ENCODE data around the gene ATP2B1. TPM values are rescaled to one million over a fixed set of nuclear protein-coding genes. Genes with fewer than 3 reads are reported as not detected.
A peak's percentile ranks its signal among the peaks of the same experiment; 100 is the strongest.

Gene ATP2B1
- total RNA-seq, 1 experiment from 2014 or later: 48.5 TPM

GRCh38 chr12:89622115-89622514 is 86.5 kb downstream of the ATP2B1 start:
- CTCF ChIA-PET: interaction anchor here (0.6 kb wide), 1 partner anchor 230 kb away, joined by 6 read pairs; no protein-coding TSS in a partner anchor

GRCh38 chr12:89621521-89621920 is 87.1 kb downstream of the ATP2B1 start:
- DNase-seq: no peak
- Histone ChIP-seq H3K9me3 (ENCODE audit: low read length) (no peaks in the 10 kb centered on the region), H4K20me1 (ENCODE audit: low read length) (0 out of 2 replicates have a peak, but pooled peaks cover 3% of the 10 kb centered on the region), H3F3A (ENCODE audit: low read length, unreplicated experiment) (no peaks in the 10 kb centered on the region), H3K4me1 (ENCODE audit: insufficient read depth, low read length) (0 out of 2 replicates have a peak, but pooled peaks cover 9% of the 10 kb centered on the region), H3K4me3 (ENCODE audit: low read length) (no peak overlapping the region), H3K4me2 (ENCODE audit: low read length) (no peak overlapping the region), H3K79me2 (ENCODE audit: low read length) (peaks cover 7% of the 10 kb centered on the region; the same call in 1 of the 2 replicates), H2AFZ (ENCODE audit: low read length) (no peak overlapping the region), H3K36me3 (ENCODE audit: low read depth, low read length) (peaks cover 44% of the 10 kb centered on the region), H3K9ac (ENCODE audit: low read length) (no peak overlapping the region), H3K27ac (ENCODE audit: low read length) (no peak overlapping the region), H3K9me2 (replicated peaks; ENCODE audit: low read length) (no peaks in the 10 kb centered on the region), H3K27me3 (ENCODE audit: low read length) (no peaks in the 10 kb centered on the region)
- POLR2A ChIA-PET (ENCODE audit: unreplicated experiment): no interaction called here
- BruUV-seq (replicated peaks): no TSS peak
- no peak for ATAC-seq
- CTCF ChIA-PET: interaction anchor here (0.6 kb wide), 1 partner anchor 229 kb away, joined by 6 read pairs; no protein-coding TSS in a partner anchor
- TF ChIP-seq EZH2phosphoT487 (IDR thresholded peaks at IDR 0.05; ENCODE audit: borderline replicate concordance, low read length) (no peak), EZH2 (IDR thresholded peaks at IDR 0.05; ENCODE audit: low read length, unreplicated experiment) (no peak), CTCF (conservative IDR thresholded peaks at IDR 0.05; ENCODE audit: low read depth, low read length) (no peak)
- intact Hi-C loops (cut with micrococcal nuclease): no loop called here

More at GRCh38 chr12:89622115-89622514, 86.5 kb downstream of the ATP2B1 start:
- TF ChIP-seq EZH2phosphoT487 (IDR thresholded peaks at IDR 0.05; ENCODE audit: borderline replicate concordance, low read length) (no peak), EZH2 (IDR thresholded peaks at IDR 0.05; ENCODE audit: low read length, unreplicated experiment) (no peak), CTCF (conservative IDR thresholded peaks at IDR 0.05; ENCODE audit: low read depth, low read length) (no peak)
- intact Hi-C loops (cut with micrococcal nuclease): no loop called here
- DNase-seq (no peak), ATAC-seq (peak; percentile 55)
- Histone ChIP-seq H3F3A (ENCODE audit: low read length, unreplicated experiment) (no peaks in the 10 kb centered on the region), H3K27ac (ENCODE audit: low read length) (no peak overlapping the region), H3K9ac (ENCODE audit: low read length) (no peak overlapping the region), H3K79me2 (ENCODE audit: low read length) (peaks cover 7% of the 10 kb centered on the region; the same call in 1 of the 2 replicates), H3K36me3 (ENCODE audit: low read depth, low read length) (peaks cover 44% of the 10 kb centered on the region), H3K27me3 (ENCODE audit: low read length) (no peaks in the 10 kb centered on the region), H3K4me3 (ENCODE audit: low read length) (no peak overlapping the region), H3K4me2 (ENCODE audit: low read length) (no peak overlapping the region), H3K4me1 (ENCODE audit: insufficient read depth, low read length) (0 out of 2 replicates have a peak, but pooled peaks cover 9% of the 10 kb centered on the region), H4K20me1 (ENCODE audit: low read length) (0 out of 2 replicates have a peak, but pooled peaks cover 3% of the 10 kb centered on the region), H2AFZ (ENCODE audit: low read length) (no peak overlapping the region), H3K9me3 (ENCODE audit: low read length) (no peaks in the 10 kb centered on the region), H3K9me2 (replicated peaks; ENCODE audit: low read length) (no peaks in the 10 kb centered on the region)
- POLR2A ChIA-PET (ENCODE audit: unreplicated experiment): no interaction called here
- BruUV-seq (replicated peaks): no TSS peak

- Histone ChIP-seq H3K4me3 (ENCODE audit: low read length) (no peak overlapping the region), H4K20me1 (ENCODE audit: low read length) (0 out of 2 replicates have a peak, but pooled peaks cover 3% of the 10 kb centered on the region), H3K9me2 (replicated peaks; ENCODE audit: low read length) (no peaks in the 10 kb centered on the region), H3K9ac (ENCODE audit: low read length) (no peak overlapping the region), H3K79me2 (ENCODE audit: low read length) (peaks cover 7% of the 10 kb centered on the region; the same call in 1 of the 2 replicates), H2AFZ (ENCODE audit: low read length) (no peak overlapping the region), H3K9me3 (ENCODE audit: low read length) (no peaks in the 10 kb centered on the region), H3K4me1 (ENCODE audit: insufficient read depth, low read length) (0 out of 2 replicates have a peak, but pooled peaks cover 6% of the 10 kb centered on the region), H3K27ac (ENCODE audit: low read length) (no peak overlapping the region), H3K27me3 (ENCODE audit: low read length) (no peaks in the 10 kb centered on the region), H3K36me3 (ENCODE audit: low read depth, low read length) (peaks cover 39% of the 10 kb centered on the region), H3K4me2 (ENCODE audit: low read length) (no peak overlapping the region), H3F3A (ENCODE audit: low read length, unreplicated experiment) (no peaks in the 10 kb centered on the region)
- intact Hi-C loops (cut with micrococcal nuclease): no loop called here
- no TSS peak for BruUV-seq (replicated peaks)
- DNase-seq (no peak), ATAC-seq (no peak)
- TF ChIP-seq EZH2 (IDR thresholded peaks at IDR 0.05; ENCODE audit: low read length, unreplicated experiment): no peak
- no peak for TF ChIP-seq CTCF (conservative IDR thresholded peaks at IDR 0.05; ENCODE audit: low read depth, low read length)
- TF ChIP-seq EZH2phosphoT487 (IDR thresholded peaks at IDR 0.05; ENCODE audit: borderline replicate concordance, low read length): no peak
- ChIA-PET POLR2A (ENCODE audit: unreplicated experiment) (interaction anchor here (0.7 kb wide), 1 partner anchor 44 kb away, joined by 38 read pairs; no protein-coding TSS in a partner anchor), CTCF (no interaction called here)
These were observed 88.9 kb downstream of the ATP2B1 start for GRCh38 chr12:89619764-89620163.
